ENCODE data around the gene RPP30. TPM values are rescaled to one million over a fixed set of nuclear protein-coding genes. Genes with fewer than 3 reads are reported as not detected.

The RPP30 gene
- total RNA-seq = 59.6 and 63.7 TPM in 2 replicates
- long read RNA-seq, transcript RPP30-202 (11 exons, 2,589 nt) = major isoform, 29 of 80 reads
- long read RNA-seq, partial matches to known transcripts = 25 of 80 reads
- long read RNA-seq, other reads (novel, unspliced or antisense) = 26 of 80 reads

DNA sequence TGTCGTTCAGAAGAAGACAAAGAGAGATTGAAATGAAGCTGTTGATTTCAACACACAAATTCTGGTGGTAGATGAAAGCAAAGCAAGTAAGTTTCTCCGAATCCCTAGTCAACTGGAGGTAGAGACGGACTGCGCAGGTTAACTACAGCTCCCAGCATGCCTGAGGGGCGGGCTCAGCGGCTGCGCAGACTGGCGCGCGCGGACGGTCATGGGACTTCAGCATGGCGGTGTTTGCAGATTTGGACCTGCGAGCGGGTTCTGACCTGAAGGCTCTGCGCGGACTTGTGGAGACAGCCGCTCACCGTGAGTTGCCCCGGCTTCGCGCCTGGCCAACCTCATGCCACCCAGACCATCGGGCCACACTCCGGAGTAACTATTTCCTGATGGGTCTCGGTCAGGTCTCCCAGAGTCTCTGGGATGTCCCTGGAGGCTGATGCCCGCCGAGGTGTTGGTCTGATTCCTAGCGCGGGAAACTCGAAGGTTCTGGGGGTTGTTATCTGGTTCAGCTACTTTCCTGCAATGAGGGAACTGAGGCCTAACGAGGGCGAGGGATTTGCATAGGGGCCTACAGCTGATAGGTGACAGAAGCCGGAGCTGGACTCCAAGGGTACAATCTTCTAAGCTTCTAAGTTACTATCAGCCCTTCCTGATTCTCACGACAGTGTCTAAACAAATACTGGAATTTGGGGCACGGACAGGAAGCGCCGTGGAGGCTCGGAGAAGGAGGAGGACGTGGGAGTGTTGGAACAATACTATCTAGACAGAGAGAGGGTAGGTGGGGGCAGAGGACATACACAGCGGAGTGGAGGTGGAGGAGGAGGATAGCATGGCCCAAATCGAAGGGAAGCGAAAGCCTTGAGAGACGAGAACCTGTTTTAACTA is at the start of gene RPP30:
RPP30 (plus strand) TSS at position 209 of the 882 bp plus-strand sequence; CDS start at position 222, 13 bp downstream.
- Mint-ChIP-seq H3K4me1 (peaks cover 32% of the 10 kb centered on the region), H3K36me3 (ENCODE audit: low read depth) (peaks cover 4% of the 10 kb centered on the region), H3K9me3 (peaks cover 10% of the 10 kb centered on the region), H3K4me3 (peak within 1 kb of the TSS; percentile 98), H3K27ac (ENCODE audit: unreplicated experiment) (peak within 1 kb of the TSS; percentile 93), H3K27me3 (ENCODE audit: low read depth) (peaks cover 33% of the 10 kb centered on the region)
- DNase-seq (ENCODE audit: low read depth, low spot score) = peak; percentile 67
- TF ChIP-seq, protein P1, sequence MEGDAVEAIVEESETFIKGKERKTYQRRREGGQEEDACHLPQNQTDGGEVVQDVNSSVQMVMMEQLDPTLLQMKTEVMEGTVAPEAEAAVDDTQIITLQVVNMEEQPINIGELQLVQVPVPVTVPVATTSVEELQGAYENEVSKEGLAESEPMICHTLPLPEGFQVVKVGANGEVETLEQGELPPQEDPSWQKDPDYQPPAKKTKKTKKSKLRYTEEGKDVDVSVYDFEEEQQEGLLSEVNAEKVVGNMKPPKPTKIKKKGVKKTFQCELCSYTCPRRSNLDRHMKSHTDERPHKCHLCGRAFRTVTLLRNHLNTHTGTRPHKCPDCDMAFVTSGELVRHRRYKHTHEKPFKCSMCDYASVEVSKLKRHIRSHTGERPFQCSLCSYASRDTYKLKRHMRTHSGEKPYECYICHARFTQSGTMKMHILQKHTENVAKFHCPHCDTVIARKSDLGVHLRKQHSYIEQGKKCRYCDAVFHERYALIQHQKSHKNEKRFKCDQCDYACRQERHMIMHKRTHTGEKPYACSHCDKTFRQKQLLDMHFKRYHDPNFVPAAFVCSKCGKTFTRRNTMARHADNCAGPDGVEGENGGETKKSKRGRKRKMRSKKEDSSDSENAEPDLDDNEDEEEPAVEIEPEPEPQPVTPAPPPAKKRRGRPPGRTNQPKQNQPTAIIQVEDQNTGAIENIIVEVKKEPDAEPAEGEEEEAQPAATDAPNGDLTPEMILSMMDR (conservative IDR thresholded peaks at IDR 0.05) = no peak

DNA sequence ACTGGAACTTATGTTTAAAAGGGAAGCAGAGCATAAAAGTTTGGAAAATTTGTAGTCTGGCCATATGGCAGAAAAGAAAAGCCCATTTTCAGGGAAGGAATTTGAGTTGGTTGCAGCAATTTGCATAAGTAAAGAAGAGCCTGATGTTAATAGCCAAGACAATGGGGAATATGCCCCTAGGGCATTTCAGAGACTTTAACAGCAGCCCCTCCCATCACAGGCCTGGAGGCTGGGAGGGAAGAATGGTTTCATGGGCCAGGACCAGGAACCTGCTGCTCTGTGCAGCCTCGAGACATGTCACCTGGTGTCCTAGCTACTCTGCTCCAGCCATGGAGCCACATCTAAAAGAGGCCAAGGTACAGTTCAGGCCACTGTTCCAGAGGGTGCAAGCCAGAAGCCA is 49.3 kb upstream of the RPP30 start:
- no peak for DNase-seq (ENCODE audit: low read depth, low spot score)
- peaks cover 7% of the 10 kb centered on the region for H3K9me3 Mint-ChIP-seq
- TF ChIP-seq, protein P1 (conservative IDR thresholded peaks at IDR 0.05) = no peak
- H3K4me3 Mint-ChIP-seq = no peak overlapping the region
- H3K27ac Mint-ChIP-seq (ENCODE audit: unreplicated experiment) = no peak overlapping the region
- H3K4me1 Mint-ChIP-seq = no peaks in the 10 kb centered on the region
- H3K27me3 Mint-ChIP-seq (ENCODE audit: low read depth) = no peaks in the 10 kb centered on the region
- no peaks in the 10 kb centered on the region for H3K36me3 Mint-ChIP-seq (ENCODE audit: low read depth)

DNA sequence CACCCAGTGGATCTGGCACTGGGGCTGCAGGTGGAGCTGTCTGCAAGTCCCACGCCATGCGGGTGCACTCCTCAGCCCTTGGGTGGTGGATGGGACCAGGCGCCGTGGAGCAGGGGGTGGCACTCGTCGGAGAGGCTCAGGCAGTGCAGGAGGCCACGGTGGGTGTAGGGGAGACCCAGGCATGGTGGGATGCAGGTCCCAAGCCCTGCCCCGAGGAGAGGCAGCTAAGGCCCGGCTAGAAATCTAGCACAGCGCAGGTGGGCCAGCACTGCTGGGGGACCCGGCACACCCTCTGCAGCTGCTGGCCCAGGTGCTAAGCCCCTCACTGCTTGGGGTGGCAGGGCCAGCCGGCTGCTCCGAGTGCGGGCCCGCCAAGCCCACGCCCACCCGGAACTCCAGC is 39.7 kb upstream of the RPP30 start:
- Mint-ChIP-seq H3K4me3 (no peak overlapping the region), H3K4me1 (no peaks in the 10 kb centered on the region), H3K27ac (ENCODE audit: unreplicated experiment) (no peak overlapping the region), H3K9me3 (peaks cover 6% of the 10 kb centered on the region), H3K27me3 (ENCODE audit: low read depth) (peaks cover 12% of the 10 kb centered on the region), H3K36me3 (ENCODE audit: low read depth) (no peaks in the 10 kb centered on the region)
- TF ChIP-seq, protein P1 (conservative IDR thresholded peaks at IDR 0.05) = no peak
- DNase-seq (ENCODE audit: low read depth, low spot score) = no peak

DNA sequence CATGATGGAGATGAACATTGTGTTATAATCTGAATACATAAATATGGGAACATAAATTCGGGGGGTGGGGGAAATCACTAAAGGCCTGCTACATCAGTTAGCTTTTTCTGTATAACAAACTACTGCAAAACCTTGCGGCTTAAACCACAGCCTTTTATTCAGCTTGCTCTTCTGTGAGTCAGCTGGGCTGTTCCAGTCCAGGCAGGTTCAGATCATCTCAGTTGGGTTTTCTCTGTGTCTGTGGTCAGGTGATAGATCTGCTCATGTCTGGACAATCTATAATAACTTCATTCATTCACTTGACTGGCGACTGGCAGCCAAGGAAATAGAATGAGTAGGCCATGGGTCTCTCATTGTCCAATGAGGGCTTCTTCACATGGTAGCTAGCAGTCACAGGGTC is 37.4 kb upstream of the RPP30 start:
- no peaks in the 10 kb centered on the region for H3K4me1 Mint-ChIP-seq
- H3K9me3 Mint-ChIP-seq = peaks cover 6% of the 10 kb centered on the region
- H3K4me3 Mint-ChIP-seq = no peak overlapping the region
- TF ChIP-seq, protein P1 (conservative IDR thresholded peaks at IDR 0.05) = no peak
- H3K36me3 Mint-ChIP-seq (ENCODE audit: low read depth) = no peaks in the 10 kb centered on the region
- no peak for DNase-seq (ENCODE audit: low read depth, low spot score)
- no peak overlapping the region for H3K27ac Mint-ChIP-seq (ENCODE audit: unreplicated experiment)
- H3K27me3 Mint-ChIP-seq (ENCODE audit: low read depth) = peaks cover 13% of the 10 kb centered on the region

DNA sequence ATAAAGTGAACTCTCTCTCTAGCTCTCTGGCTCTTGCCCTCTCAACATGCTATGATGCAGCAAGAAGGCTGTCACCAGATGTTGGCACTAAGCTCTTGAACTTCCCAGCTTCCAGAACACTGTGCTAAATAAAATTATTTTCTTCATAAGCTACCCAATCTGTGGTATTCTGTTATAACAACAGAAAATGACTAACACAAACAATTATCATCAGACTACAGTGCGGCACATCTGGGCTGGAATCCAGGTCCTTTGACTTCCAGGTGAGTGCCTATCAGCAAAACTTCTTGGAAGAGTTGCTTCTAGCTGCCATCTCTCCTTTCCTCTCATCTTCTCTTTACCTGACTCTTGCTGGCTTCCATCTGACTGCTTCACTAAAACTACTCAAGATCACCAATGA is 34.3 kb upstream of the RPP30 start:
- no peaks in the 10 kb centered on the region for H3K4me1 Mint-ChIP-seq
- H3K36me3 Mint-ChIP-seq (ENCODE audit: low read depth) = no peaks in the 10 kb centered on the region
- no peak overlapping the region for H3K4me3 Mint-ChIP-seq
- H3K27me3 Mint-ChIP-seq (ENCODE audit: low read depth) = peaks cover 12% of the 10 kb centered on the region
- DNase-seq (ENCODE audit: low read depth, low spot score) = no peak
- no peak overlapping the region for H3K27ac Mint-ChIP-seq (ENCODE audit: unreplicated experiment)
- H3K9me3 Mint-ChIP-seq = no peaks in the 10 kb centered on the region
- TF ChIP-seq, protein P1 (conservative IDR thresholded peaks at IDR 0.05) = no peak

All from neural crest cell (in vitro differentiated cells).